Measurements from ENCODE around the gene NAA60. TPM values are rescaled to one million over a fixed set of nuclear protein-coding genes. Genes with fewer than 3 reads are reported as not detected.

Gene NAA60
- total and polyA plus RNA-seq, 2 of the 13 experiments (the other 11 are each of a cell fraction or from before 2014, with no cell fraction given): 14.7 to 32.0 TPM

DNA sequence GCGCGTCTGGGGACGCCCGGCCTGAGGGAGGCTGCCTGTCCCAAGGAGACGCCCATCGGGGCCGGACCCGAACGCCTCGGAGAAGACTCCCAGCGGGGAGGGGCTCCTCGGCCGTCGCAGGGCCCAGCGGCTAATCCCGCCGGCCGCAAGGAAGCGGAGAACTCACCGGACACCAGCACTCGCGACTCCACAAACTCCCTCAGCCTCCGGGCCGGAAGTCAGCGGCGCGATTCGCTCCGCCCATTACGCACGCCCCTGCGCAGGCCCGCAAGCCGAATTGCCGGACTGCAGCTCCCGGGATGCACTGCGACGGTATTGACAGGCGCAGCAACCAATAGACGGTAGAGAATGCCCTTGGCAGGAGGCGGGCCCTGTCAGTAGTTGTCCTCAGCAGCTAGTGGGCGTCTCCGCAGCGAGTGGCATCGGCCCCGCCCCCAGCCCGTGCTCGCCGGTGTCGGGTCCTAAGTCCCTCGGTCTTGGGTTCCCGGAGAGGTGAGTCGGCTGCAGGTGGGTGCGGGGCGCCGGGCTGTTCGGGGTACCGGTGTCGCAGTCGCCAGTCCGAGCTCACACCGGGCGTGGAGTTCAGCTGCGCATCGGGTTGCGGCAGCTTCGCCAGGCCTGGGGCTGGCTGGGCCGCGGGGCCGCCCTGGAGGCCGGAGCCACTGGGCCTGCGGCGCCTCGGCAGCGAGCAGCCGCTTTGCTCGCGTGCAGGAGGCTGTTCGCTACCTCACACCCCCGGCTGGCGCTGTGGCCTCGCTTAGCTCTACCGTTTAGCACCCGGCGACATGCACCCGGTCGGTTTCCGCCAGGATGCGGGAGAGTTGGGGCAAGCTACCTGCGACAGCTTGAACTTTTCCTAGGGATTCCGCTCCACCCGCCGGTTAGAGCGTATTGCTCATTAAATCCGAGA is 42.4 kb upstream of the NAA60 start, which contains the start of the genes ZNF174 and ZSCAN32 (continued):
- peak; percentile 91; the same call in 1 of the 2 replicates for TF ChIP-seq ZNF337 (CRISPR knock-in tag; IDR thresholded peaks at IDR 0.05; ENCODE audit: borderline replicate concordance, low read depth)
- TF ChIP-seq ZNF207 (IDR thresholded peaks at IDR 0.05; ENCODE audit: borderline replicate concordance): no peak
- TF ChIP-seq ZNF30 (CRISPR knock-in tag; IDR thresholded peaks at IDR 0.05): no peak; the same call in 1 of the 2 replicates
- TF ChIP-seq ZNF703 (CRISPR knock-in tag; IDR thresholded peaks at IDR 0.05; ENCODE audit: borderline replicate concordance): no peak
- TF ChIP-seq ZNF883 (CRISPR knock-in tag; IDR thresholded peaks at IDR 0.05; ENCODE audit: not compliant biosample characterization): peak; percentile 52
- peak; percentile 35; the same call in 1 of the 2 replicates for TF ChIP-seq ZNF768 (CRISPR knock-in tag; IDR thresholded peaks at IDR 0.05)
- TF ChIP-seq DBP (CRISPR knock-in tag; IDR thresholded peaks at IDR 0.05; ENCODE audit: not compliant biosample characterization): peak; percentile 37
- peak; percentile 84 for TF ChIP-seq PHF21A (CRISPR knock-in tag; IDR thresholded peaks at IDR 0.05)
- peak; percentile 43 for TF ChIP-seq AHR (CRISPR knock-in tag; IDR thresholded peaks at IDR 0.05)
- no peak; the same call in 1 of the 2 replicates for TF ChIP-seq ZNF629 (CRISPR knock-in tag; conservative IDR thresholded peaks at IDR 0.05)
- TF ChIP-seq, protein P1, sequence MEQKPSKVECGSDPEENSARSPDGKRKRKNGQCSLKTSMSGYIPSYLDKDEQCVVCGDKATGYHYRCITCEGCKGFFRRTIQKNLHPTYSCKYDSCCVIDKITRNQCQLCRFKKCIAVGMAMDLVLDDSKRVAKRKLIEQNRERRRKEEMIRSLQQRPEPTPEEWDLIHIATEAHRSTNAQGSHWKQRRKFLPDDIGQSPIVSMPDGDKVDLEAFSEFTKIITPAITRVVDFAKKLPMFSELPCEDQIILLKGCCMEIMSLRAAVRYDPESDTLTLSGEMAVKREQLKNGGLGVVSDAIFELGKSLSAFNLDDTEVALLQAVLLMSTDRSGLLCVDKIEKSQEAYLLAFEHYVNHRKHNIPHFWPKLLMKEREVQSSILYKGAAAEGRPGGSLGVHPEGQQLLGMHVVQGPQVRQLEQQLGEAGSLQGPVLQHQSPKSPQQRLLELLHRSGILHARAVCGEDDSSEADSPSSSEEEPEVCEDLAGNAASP (CRISPR knock-in tag; IDR thresholded peaks at IDR 0.05; ENCODE audit: borderline replicate concordance): no peak; the same call in none of the 2 replicates
- no peak for TF ChIP-seq MAZ (IDR thresholded peaks at IDR 0.05; ENCODE audit: borderline replicate concordance, low read depth, low read length)
- TF ChIP-seq MAZ (CRISPR knock-in tag; IDR thresholded peaks at IDR 0.05; ENCODE audit: low read depth): peak; percentile 93
- TF ChIP-seq ZNF841 (CRISPR knock-in tag; IDR thresholded peaks at IDR 0.05; ENCODE audit: borderline replicate concordance): peak; percentile 77; the same call in 1 of the 2 replicates
- TF ChIP-seq DR1 (CRISPR knock-in tag; IDR thresholded peaks at IDR 0.05): peak; percentile 58
- TF ChIP-seq ZBTB8A (CRISPR knock-in tag; IDR thresholded peaks at IDR 0.05; ENCODE audit: borderline replicate concordance, low read depth): no peak
- no peak for TF ChIP-seq ZNF781 (CRISPR knock-in tag; IDR thresholded peaks at IDR 0.05; ENCODE audit: borderline replicate concordance, not compliant biosample characterization)
- TF ChIP-seq GFI1 (CRISPR knock-in tag; IDR thresholded peaks at IDR 0.05; ENCODE audit: borderline replicate concordance): peak; percentile 63; the same call in 1 of the 2 replicates
- TF ChIP-seq E2F1 (CRISPR knock-in tag; IDR thresholded peaks at IDR 0.05): peak; percentile 49; the same call in 1 of the 2 replicates
- no peak for TF ChIP-seq SRSF4 (IDR thresholded peaks at IDR 0.05; ENCODE audit: low read depth, low read length, poor library complexity, severe bottlenecking)
- peak; percentile 98 for TF ChIP-seq ELF1 (CRISPR knock-in tag; IDR thresholded peaks at IDR 0.05)
- TF ChIP-seq, protein P2, sequence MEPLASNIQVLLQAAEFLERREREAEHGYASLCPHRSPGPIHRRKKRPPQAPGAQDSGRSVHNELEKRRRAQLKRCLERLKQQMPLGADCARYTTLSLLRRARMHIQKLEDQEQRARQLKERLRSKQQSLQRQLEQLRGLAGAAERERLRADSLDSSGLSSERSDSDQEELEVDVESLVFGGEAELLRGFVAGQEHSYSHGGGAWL (CRISPR knock-in tag; IDR thresholded peaks at IDR 0.05): peak; percentile 88
- no peak for TF ChIP-seq NFIC (IDR thresholded peaks at IDR 0.05; ENCODE audit: low read length)
- peak; percentile 71; the same call in 1 of the 2 replicates for TF ChIP-seq SMAD9 (CRISPR knock-in tag; IDR thresholded peaks at IDR 0.05)
